Measurements from ENCODE around the gene FANCC. TPM values are rescaled to one million over a fixed set of nuclear protein-coding genes. Genes with fewer than 3 reads are reported as not detected.

The FANCC gene
- total RNA-seq, 1 donor from 2014 or later = 22.9 TPM

- TF ChIP-seq CTCF (IDR thresholded peaks at IDR 0.05; ENCODE audit: partially characterized antibody, unreplicated experiment) = no peak
- Mint-ChIP-seq H3K9me3 (ENCODE audit: unreplicated experiment) (no peaks in the 10 kb centered on the region), H3K27me3 (ENCODE audit: unreplicated experiment) (peaks cover 2% of the 10 kb centered on the region), H3K4me3 (ENCODE audit: unreplicated experiment) (no peak overlapping the region), H3K36me3 (ENCODE audit: unreplicated experiment) (peaks cover 6% of the 10 kb centered on the region), H3K4me1 (ENCODE audit: low read depth, unreplicated experiment) (peaks cover 6% of the 10 kb centered on the region), H3K27ac (ENCODE audit: unreplicated experiment) (no peak overlapping the region)
- DNase-seq = no peak
Measured at GRCh38 chr9:95138474-95138873, 179.0 kb downstream of the FANCC start.

DNA sequence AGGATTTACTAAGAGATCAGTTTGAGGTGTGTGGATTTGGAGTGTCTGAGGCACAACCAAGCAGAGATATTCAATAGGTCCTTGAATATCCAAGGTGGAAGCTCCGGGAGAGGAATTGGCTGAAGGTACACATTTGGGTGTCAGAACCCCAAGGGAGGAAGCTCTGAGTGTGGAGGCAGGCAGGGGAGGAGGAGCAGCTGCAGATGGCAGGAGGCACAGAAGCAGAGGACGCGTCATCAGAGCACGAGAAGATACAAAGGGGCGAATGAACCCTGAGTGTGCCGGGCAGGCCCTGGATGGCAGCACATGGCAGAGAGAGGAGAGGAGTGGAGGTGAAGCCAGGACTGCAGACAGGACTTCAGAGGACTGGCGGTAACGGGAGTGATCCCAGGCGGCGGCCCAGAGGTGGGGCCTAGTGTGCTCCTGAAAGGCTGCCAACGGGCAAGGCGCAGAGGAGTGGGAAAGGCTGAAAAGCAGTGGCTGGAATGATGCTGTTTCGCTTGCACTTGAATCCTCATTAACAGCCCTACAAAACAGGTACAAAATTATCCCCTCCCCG is 179.8 kb downstream of the FANCC start:
- Mint-ChIP-seq H3K4me3 (ENCODE audit: unreplicated experiment) (no peak overlapping the region), H3K4me1 (ENCODE audit: low read depth, unreplicated experiment) (peaks cover 7% of the 10 kb centered on the region), H3K27me3 (ENCODE audit: unreplicated experiment) (peaks cover 2% of the 10 kb centered on the region), H3K9me3 (ENCODE audit: unreplicated experiment) (no peaks in the 10 kb centered on the region), H3K27ac (ENCODE audit: unreplicated experiment) (peak overlapping the region; percentile 20), H3K36me3 (ENCODE audit: unreplicated experiment) (peaks cover 6% of the 10 kb centered on the region)
- DNase-seq = no peak
- no peak for TF ChIP-seq CTCF (IDR thresholded peaks at IDR 0.05; ENCODE audit: partially characterized antibody, unreplicated experiment)

GRCh38 chr9:95135756-95136155 is 181.8 kb downstream of the FANCC start:
- no peak overlapping the region for H3K27ac Mint-ChIP-seq (ENCODE audit: unreplicated experiment)
- H3K9me3 Mint-ChIP-seq (ENCODE audit: unreplicated experiment) = peaks cover 3% of the 10 kb centered on the region
- H3K27me3 Mint-ChIP-seq (ENCODE audit: unreplicated experiment) = peaks cover 6% of the 10 kb centered on the region
- H3K4me3 Mint-ChIP-seq (ENCODE audit: unreplicated experiment) = no peak overlapping the region
- H3K4me1 Mint-ChIP-seq (ENCODE audit: low read depth, unreplicated experiment) = peaks cover 11% of the 10 kb centered on the region
- no peak for DNase-seq
- peaks cover 6% of the 10 kb centered on the region for H3K36me3 Mint-ChIP-seq (ENCODE audit: unreplicated experiment)
- no peak for TF ChIP-seq CTCF (IDR thresholded peaks at IDR 0.05; ENCODE audit: partially characterized antibody, unreplicated experiment)

DNA sequence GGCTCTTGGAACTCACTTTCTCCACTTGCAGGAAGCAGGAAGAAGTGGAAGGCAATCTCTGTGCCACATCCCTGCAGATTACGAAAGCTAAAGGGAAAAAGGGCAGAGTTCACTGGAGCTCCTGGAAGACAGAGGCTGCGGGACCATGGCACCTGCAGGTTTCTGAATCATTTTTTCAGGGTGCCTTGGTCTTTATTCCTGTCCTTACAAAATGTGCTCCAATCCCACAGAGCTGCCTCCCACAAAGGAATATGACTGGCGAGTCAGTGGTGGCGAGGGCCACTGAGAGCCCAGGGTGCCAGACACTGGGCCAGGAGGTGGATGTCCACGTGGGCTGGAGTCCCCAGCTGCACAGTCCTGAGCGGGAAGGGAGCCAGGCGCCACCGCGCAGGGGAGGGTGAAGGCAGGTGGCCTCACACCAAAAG is 183.0 kb downstream of the FANCC start:
- TF ChIP-seq CTCF (IDR thresholded peaks at IDR 0.05; ENCODE audit: partially characterized antibody, unreplicated experiment) = no peak

DNA sequence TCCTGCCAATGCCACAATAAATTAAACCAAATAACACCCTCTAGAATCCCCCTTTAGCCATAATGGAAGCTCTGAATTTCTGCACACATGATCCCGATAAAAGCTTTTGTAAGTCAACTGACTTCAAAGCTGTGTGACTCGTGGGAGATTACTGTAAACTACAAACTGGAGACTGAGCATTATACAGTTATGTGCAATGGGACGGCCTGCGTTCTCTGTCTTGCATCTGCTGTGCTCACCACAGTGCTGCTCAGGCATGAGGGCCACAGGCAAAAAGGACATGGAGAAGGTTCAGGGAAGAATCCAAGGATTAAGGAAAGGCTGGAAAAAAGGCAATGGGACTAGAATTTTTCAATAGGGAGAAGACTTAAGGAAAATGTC is 184.2 kb downstream of the FANCC start:
- Mint-ChIP-seq H3K9me3 (ENCODE audit: unreplicated experiment) (peaks cover 3% of the 10 kb centered on the region), H3K27me3 (ENCODE audit: unreplicated experiment) (peaks cover 6% of the 10 kb centered on the region), H3K36me3 (ENCODE audit: unreplicated experiment) (peaks cover 6% of the 10 kb centered on the region), H3K27ac (ENCODE audit: unreplicated experiment) (peak overlapping the region; percentile 18), H3K4me3 (ENCODE audit: unreplicated experiment) (no peak overlapping the region), H3K4me1 (ENCODE audit: low read depth, unreplicated experiment) (peaks cover 24% of the 10 kb centered on the region)
- DNase-seq = no peak
- TF ChIP-seq CTCF (IDR thresholded peaks at IDR 0.05; ENCODE audit: partially characterized antibody, unreplicated experiment) = no peak

More for the DNA sequence above, 183.0 kb downstream of the FANCC start:
- Mint-ChIP-seq H3K9me3 (ENCODE audit: unreplicated experiment) (peaks cover 3% of the 10 kb centered on the region), H3K27me3 (ENCODE audit: unreplicated experiment) (peaks cover 6% of the 10 kb centered on the region), H3K27ac (ENCODE audit: unreplicated experiment) (no peak overlapping the region), H3K4me3 (ENCODE audit: unreplicated experiment) (no peak overlapping the region), H3K36me3 (ENCODE audit: unreplicated experiment) (peaks cover 6% of the 10 kb centered on the region), H3K4me1 (ENCODE audit: low read depth, unreplicated experiment) (peaks cover 19% of the 10 kb centered on the region)
- no peak for DNase-seq
